ENCODE measurements around the gene KCNJ16.

GRCh38 chr17:70119983-70120382 lies 45.0 kb downstream of the KCNJ16 start:
- TF ChIP-seq, protein P1, sequence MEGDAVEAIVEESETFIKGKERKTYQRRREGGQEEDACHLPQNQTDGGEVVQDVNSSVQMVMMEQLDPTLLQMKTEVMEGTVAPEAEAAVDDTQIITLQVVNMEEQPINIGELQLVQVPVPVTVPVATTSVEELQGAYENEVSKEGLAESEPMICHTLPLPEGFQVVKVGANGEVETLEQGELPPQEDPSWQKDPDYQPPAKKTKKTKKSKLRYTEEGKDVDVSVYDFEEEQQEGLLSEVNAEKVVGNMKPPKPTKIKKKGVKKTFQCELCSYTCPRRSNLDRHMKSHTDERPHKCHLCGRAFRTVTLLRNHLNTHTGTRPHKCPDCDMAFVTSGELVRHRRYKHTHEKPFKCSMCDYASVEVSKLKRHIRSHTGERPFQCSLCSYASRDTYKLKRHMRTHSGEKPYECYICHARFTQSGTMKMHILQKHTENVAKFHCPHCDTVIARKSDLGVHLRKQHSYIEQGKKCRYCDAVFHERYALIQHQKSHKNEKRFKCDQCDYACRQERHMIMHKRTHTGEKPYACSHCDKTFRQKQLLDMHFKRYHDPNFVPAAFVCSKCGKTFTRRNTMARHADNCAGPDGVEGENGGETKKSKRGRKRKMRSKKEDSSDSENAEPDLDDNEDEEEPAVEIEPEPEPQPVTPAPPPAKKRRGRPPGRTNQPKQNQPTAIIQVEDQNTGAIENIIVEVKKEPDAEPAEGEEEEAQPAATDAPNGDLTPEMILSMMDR (IDR thresholded peaks at IDR 0.05) = no peak
- no peak for TF ChIP-seq POLR2A (IDR thresholded peaks at IDR 0.05)
